GM19351 (cell line): ENCODE measurements around the gene TOX4.
"Not testable (repeated sequence)": the region's sequence is repeated elsewhere in the genome, so short reads cannot be mapped to it uniquely, and the experiment has no call there.

Experiments used
- ATAC-seq: cut with Tn5 transposase; IDR thresholded peaks from one replicate; pipeline ENCODE4 v1.9.1; 2021; ENCODE audit warnings: mild to moderate bottlenecking, moderate library complexity; ENCODE audit not compliant: unreplicated experiment

The TOX4 gene

DNA sequence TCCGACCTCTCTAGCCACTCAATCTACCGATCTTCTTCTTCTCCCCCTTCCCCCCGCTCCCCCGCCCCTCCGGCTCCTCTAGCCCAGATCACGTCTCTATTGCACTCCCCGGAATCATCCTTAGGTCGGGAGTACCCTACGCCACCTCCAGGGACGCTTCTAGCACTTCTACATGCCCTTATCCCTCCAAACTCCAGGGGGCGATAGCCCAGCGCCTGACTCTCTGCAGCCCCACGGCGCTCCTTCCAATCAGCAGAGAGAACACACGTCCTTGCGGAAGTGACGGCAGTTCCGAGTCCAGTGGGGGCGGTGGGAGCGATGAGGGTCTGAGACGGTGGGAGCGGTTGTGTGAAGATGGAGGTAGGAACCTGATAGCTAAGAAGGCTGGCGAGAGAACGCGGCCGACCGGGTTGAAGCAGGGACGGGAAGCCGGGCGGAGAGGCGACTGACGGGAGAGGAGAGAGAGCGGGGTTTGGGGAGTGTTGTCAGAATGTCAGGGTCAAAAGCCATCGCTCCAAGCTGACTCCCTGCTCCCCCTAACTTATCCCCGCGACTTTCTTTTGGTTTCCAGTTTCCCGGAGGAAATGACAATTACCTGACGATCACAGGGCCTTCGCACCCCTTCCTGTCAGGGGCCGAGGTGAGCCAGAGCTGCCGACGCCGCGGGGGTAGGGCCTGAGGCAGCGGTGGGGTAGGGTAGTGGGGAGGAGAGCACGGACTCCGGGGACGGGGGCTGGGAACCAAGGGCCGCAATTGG lies at the start of gene TOX4, which contains the start of gene RAB2B:
Gene TOX4, plus strand, starts transcription at position 271 of the 757 bp plus-strand sequence. Its CDS starts 84 bp downstream, at position 355.
Gene RAB2B, minus strand, starts transcription at position 35 of the 757 bp plus-strand sequence. CDS start 87 bp downstream, outside the sequence.
- peak; percentile 99 for ATAC-seq

- ATAC-seq: no peak
Observed at GRCh38 chr14:21428930-21429329, 48.1 kb upstream of the TOX4 start.

DNA sequence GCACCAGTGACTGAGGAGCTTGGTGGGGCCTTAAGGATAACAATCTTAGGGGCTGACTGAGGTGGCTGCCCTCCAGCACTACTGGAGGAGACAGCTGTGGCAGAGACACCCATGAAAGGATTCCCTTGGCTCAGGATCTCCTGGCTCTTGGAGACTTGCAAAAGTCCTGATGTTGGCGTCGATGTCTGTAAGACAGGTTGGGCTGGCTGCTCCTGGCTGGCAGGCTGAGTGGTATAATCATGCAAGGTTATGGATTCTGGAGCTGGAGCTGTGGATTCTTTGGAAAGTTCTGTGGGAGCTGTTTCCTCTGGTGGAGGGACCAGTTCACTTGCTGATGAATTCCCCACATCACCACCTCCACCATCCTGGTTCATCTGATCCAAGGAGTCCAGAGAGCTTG lies 45.9 kb upstream of the TOX4 start:
- ATAC-seq: no peak

DNA sequence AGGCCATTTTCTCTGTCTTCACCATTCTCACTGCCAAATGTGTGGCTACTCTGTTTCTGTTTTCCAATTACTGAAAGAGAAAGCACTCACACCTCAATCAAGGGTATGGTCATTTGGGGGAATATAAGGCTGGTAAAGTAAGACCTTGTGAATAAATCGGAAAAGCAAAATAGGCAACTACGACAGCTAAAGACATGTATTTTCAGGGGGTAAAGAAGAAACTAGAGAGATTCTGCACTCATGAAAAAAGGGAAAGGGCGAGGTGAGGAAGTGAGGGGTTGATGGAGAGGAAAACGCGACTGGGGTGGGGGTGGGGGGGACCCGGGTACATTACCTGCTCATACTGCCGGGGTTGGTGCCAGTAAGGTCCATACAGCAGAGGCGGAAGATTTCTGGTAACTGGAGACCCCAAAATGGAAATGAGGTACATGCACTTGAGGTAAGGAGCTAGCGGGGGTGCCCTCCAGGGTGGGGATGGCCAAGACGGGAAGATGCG lies 40.4 kb upstream of the TOX4 start:
- ATAC-seq: no peak

- ATAC-seq: peak; percentile 99
Observed at GRCh38 chr14:21437063-21437901, 39.7 kb upstream of the TOX4 start.

DNA sequence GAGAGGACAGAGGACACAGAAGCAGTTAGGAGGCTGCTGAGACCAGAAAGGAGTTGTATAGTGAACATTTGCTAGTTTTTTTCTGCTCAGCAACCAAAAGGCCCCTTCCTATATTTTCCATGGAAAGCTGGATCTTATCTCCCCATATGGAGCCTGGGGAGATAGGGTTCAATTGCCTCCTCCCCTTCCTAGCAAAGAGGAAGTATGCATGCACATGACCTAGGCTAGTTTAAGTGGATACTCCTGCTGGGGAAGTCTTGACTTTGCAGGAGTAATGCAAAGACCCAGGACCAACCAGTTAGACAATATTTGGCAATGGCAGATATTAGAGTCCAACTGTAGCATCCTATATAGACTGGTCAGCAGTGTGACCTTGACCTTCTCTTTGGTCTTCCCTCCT lies 36.1 kb upstream of the TOX4 start:
- ATAC-seq: no peak

GRCh38 chr14:21442657-21443056 lies 34.3 kb upstream of the TOX4 start:
- ATAC-seq: not testable (repeated sequence)

DNA sequence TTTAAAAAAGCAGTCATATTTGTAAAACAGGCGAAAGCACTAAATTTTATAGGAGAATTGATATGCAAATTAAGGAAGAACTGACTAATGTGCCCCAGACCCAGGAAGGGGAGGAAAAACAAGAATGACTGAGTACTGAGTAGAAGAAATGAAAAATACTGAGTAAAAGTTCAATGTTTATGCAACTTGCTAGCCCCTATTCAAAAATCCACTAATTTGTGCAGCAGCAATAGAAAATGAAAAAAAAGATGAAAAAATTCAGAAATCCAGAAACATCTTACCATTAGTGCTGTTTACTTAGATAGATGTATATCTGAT lies 27.1 kb upstream of the TOX4 start:
- no peak for ATAC-seq

DNA sequence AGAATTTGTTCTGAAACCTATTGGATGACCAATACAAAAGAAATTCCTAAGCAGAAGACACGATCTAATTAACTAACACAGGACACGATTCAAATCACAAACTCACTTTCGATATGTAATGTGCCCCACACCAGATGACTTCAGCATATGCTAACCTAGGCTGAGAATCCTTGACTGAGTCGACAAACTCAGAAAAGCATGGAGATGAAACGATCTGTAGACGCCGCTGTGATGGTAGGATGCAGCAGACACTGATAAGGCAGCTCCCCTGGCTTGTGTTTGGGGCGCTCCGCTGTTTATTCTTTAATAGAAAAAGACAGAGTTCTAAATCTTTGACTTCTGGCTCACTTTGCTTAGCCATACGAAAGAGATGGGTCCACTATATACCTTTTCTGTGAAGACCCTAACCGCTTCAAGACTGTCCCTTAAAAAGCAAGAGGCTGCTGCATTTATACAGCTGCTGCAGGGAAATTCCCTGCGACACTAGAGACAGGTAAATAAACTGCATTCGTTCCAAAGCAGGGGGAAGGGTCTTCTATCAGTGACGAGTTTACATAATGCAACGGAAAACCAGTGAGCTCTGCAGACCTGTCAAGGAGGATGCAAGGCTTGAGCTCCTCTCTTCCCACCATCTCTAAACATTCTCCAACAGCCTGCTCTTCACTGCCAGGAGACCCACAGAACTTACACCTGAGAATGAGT lies 22.0 kb upstream of the TOX4 start:
- ATAC-seq: no peak

DNA sequence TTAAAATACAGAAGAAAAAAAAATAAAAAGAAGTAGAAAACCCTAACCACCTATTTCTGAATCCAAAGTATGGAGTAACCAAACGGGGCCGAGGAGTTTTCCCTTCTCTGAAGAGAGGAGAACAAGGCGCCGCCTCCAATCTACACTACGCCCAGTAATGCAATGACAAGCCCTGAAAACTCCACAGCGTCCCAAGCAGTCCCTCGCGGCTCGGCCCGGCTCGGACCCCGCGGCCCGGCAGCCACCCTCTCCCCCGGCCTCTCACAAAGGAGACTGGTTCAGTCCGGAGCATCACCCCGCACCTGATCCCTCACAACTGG lies 21.4 kb upstream of the TOX4 start:
- ATAC-seq: peak; percentile 30

DNA sequence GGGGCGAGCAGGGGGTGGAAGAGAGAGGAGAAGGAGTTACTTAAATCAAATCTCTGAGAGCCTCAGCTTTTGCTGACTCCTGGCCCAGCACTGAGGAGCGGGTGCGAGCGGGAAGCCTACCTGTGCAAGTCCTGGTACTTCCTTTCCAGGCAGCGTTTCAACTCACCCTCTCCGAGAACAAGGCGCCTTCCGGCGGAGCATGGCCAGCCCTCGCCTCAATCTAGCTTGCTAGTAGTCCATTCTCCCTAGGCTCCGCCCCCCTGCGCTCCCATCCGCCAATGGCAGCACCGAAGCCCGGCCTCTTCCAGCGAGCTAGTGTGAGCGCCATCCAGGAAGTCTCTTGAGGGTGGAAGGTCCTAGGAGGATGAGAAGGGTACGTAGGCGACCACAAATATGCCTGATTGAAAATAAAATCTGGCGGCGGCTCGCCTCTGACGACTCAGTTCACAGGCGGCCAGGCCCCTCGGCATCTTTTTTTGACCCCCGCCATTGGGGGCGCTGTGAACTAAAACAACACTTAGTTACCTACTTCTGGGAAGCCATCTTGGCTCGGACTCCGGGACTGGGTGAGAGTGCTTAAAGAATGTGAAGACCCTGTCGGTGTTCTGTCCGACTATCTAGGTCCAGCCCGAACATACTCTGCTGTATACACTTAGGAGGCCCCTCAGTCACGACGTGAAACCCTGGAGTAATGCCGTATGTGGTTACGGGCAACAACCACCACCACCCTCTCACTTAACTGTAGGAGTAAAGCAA lies 20.9 kb upstream of the TOX4 start, which contains the start of gene CHD8:
Gene CHD8, minus strand, starts transcription at position 212 of the 756 bp plus-strand sequence. CDS start 24,480 bp downstream, outside the sequence.
- ATAC-seq: peak; percentile 95

- no peak for ATAC-seq
Observed at GRCh38 chr14:21467616-21468015, 9.4 kb upstream of the TOX4 start.

DNA sequence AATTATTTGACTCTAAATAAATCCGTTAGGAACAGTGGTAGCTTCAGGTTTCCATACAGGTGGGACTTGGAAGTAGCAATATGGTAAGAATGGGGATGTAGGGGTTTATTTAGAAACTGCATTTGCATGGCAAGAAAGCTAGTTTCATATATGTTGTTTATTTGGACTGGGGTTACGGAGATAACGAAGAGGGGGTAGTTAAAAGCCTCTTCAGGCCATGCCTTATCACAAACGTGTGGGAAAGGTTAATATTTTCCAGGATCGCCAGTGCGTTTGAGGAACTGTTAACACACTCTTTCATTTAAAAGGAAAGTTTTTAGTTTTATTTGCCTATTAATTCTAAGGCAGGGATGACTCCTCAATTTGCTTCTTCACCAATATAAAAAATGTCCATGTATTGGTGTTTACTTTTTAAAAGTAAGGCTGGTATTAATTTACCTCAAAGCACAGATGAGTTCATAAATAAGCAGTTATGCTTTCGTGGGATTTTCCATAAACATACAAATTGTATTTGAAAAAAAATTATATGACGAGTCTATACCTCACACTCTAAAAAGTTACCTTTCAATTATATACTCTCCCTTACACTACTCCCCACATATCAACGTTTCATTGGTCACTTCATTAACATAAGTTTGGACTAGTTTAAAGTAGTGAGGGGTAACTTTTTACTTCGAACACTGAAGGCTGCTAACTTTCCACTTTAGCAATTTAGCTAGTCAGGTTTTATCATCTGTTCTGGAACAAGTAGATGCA lies 1.1 kb upstream of the TOX4 start:
- ATAC-seq: no peak

DNA sequence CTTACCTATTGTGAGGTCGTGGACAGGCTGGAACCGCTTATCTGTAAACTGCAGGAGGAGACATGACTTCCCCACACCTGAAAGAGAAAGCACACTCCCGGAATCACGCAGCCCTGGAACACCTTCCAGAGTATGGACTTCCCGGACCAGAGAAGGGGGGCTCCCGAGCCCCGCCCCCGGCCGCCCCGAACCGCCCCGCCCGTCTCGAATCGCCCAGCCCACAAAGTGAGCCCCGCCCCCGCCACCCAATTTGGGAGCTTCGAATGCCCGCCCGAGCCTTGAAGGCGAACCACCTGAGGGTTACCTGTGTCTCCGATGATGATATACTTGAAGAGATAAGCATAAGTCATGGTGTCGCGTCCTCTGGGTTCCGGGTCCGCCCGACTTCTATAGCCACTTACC lies 471 bp upstream of the TOX4 start:
- ATAC-seq: no peak

- no peak for ATAC-seq
Observed at GRCh38 chr14:21486640-21487087, 9.7 kb downstream of the TOX4 start.

DNA sequence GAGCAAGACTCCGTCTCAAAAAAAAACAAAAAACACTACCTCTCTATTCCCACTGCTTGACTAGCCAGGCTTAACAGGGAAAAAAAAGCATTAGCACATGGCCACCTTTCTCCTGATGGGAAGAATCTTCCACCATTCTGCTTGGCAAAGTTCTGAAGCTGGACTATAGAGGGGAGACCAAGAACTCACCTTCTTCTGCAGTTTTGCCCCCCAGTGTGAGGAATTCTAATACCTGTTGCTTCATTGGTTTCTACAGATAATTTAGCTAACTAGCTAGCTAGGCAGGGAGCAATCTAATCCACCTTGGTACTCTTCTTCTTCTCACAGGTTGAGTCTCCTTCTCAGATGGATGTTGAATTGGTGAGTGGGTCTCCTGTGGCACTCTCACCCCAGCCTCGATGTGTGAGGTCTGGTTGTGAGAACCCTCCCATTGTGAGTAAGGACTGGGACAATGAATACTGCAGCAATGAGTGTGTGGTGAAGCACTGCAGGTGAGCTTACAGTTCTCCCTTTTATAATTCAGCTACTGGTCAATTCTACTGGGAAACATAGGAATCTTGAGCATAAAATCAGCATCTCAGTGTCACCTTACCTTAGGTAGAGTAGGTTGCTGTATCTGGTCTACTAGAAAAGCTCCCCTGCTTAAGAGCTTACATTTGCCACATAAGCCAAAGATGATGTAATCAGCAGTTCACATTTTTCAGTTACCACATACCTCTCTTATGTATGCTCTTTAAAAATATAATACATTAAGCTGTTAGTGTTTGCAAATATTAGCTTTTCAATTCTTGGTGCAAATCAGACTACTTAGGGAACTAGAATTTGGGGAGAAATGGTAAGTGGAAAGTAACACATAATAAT lies 18.1 kb downstream of the TOX4 start:
- ATAC-seq: no peak

GRCh38 chr14:21496453-21496852 lies 19.5 kb downstream of the TOX4 start:
- ATAC-seq: no peak

DNA sequence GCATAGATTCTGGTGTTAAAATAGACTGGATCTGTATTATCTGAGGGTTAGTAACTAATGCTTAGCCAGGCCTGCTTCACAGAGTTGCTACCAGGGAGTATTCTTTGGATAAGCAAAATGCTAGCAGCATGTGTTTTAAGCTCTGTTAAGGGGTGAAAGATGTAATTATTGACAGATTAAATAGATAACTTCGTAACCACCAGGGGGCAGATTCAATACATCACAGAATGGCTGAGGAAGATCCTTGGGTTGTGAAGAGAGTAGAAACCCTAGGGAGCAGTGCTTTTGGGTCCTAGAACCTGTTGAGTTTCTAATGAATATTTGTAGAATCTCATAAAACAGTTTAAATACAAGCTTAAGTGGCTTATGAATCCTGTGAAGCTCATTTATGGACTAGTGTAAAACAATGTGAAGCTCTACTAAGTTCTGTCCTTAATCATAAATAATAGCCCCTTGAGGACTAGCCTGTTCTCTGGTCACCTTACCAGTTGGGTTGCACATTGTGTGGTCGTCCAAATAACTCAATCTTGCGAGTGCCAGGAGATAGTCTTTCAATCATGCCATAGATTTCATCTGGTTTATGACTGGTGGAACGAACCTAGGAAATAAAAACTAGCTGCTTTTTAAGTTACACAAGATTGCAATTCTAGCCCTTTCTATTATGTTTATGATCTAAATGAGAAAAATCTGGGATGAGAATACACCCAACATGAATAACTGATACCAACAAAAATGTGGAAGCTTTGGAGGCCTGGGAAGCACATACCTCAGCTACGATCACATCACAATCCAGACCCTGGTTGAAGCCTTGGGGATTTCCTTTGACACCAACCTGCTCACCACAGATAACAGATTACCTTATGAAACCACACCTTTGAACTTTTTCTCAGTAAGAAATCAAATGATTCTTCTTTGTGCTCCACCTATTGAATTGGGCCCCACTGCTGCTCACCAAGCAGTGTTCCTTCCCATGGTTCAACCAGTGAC lies 21.8 kb downstream of the TOX4 start:
- no peak for ATAC-seq
